HEK293 (cell line): ENCODE data around the gene RNF144A.

Source experiments
- CTCF ChIA-PET: fragments of 350-600 bp; formaldehyde crosslinking; extraction: SDS; loops from one replicate; lab custom pipeline; 2021; ENCODE audit warnings: antibody characterized with exemption; lab: Yijun Ruan, JAX
- POLR2A ChIA-PET: fragments of 300-600 bp; formaldehyde crosslinking; extraction: SDS; loops from one replicate; lab custom pipeline; 2020; ENCODE audit warnings: antibody characterized with exemption, inconsistent platforms; lab: Yijun Ruan, JAX
- H3K27ac ChIP-seq: fragments of 200-500 bp; sonication (Bioruptor generic); 2 replicates; pipeline ENCODE4 v1.5.1; 2014; ENCODE audit warnings: low read depth, low read length, control low read depth, inconsistent platforms; ENCODE audit errors: extremely low read depth
- H3K36me3 ChIP-seq, 2 experiments: fragments of 200-500 bp in 1 of 2; sonication (Bioruptor generic) in 1 of 2; 1 replicate in 1 of 2; 2 replicates in 1 of 2; pipeline ENCODE4 v1.5.1; 2014 to 2017; ENCODE audit warnings: inconsistent platforms in 2 of 2, low read length in 2 of 2; ENCODE audit not compliant: control insufficient read depth in 2 of 2, insufficient read depth in 1 of 2
- H3K4me1 ChIP-seq: fragments of 200-500 bp; sonication (Bioruptor generic); 2 replicates; pipeline ENCODE4 v1.5.1; 2014; ENCODE audit warnings: mild to moderate bottlenecking, low read length, inconsistent platforms; ENCODE audit not compliant: control insufficient read depth, insufficient read depth
- H3K4me3 ChIP-seq: 2 replicates; pipeline ENCODE4 v1.5.1; 2011; ENCODE audit warnings: low read depth, mild to moderate bottlenecking, control low read depth, low read length, moderate library complexity
- H3K9me3 ChIP-seq: fragments of 200-500 bp; sonication (Bioruptor generic); 2 replicates; pipeline ENCODE4 v1.5.1; 2014; ENCODE audit warnings: low read depth, low read length, inconsistent platforms; ENCODE audit not compliant: control insufficient read depth, insufficient read depth
- HOXA7 ChIP-seq: sonication (generic); formaldehyde crosslinking; IDR thresholded peaks from 2 replicates; pipeline ENCODE4 v1.8.1; 2022; ENCODE audit warnings: missing genetic modification reagents, borderline replicate concordance
- KLF10 ChIP-seq: fragments of 450-650 bp; IDR thresholded peaks from 2 replicates; pipeline ENCODE4 v1.5.1; 2018; ENCODE audit warnings: missing biosample characterization, mild to moderate bottlenecking, missing genetic modification characterization
- MEIS1 ChIP-seq: sonication (generic); formaldehyde crosslinking; IDR thresholded peaks from 2 replicates; pipeline ENCODE4 v1.8.1; 2022; ENCODE audit warnings: missing genetic modification reagents, mild to moderate bottlenecking, borderline replicate concordance
- SCRT1 ChIP-seq: fragments of 450-650 bp; formaldehyde crosslinking; IDR thresholded peaks from 2 replicates; pipeline ENCODE4 v1.5.1; 2016; ENCODE audit warnings: missing biosample characterization, missing genetic modification characterization, borderline replicate concordance
- SETDB1 ChIP-seq: IDR thresholded peaks from one replicate; pipeline ENCODE4 v1.6.1; 2017; ENCODE audit warnings: mild to moderate bottlenecking, low read length, moderate library complexity, mixed read lengths; ENCODE audit not compliant: insufficient read length
- SP3 ChIP-seq: fragments of 450-650 bp; formaldehyde crosslinking; IDR thresholded peaks from 2 replicates; pipeline ENCODE4 v1.5.1; 2016; ENCODE audit warnings: missing biosample characterization, missing genetic modification characterization
- ZFHX2 ChIP-seq: fragments of 450-650 bp; formaldehyde crosslinking; conservative IDR thresholded peaks from 2 replicates; pipeline ENCODE4 v1.5.1; 2016; ENCODE audit warnings: missing biosample characterization, missing genetic modification characterization
- ZFP3 ChIP-seq: fragments of 450-650 bp; formaldehyde crosslinking; IDR thresholded peaks from 2 replicates; pipeline ENCODE4 v1.5.1; 2016; ENCODE audit warnings: low read depth, missing biosample characterization, missing genetic modification characterization
- ZNF112 ChIP-seq: fragments of 450-650 bp; formaldehyde crosslinking; IDR thresholded peaks from 2 replicates; pipeline ENCODE4 v1.5.0; 2017; ENCODE audit warnings: missing biosample characterization, missing genetic modification characterization
- ZNF138 ChIP-seq: fragments of 450-650 bp; formaldehyde crosslinking; IDR thresholded peaks from 2 replicates; pipeline ENCODE4 v1.5.1; 2016; ENCODE audit warnings: missing biosample characterization, missing genetic modification characterization, borderline replicate concordance
- ZNF148 ChIP-seq: fragments of 450-650 bp; formaldehyde crosslinking; IDR thresholded peaks from 2 replicates; pipeline ENCODE4 v1.5.0; 2017; ENCODE audit warnings: missing biosample characterization, missing genetic modification characterization, borderline replicate concordance
- ZNF18 ChIP-seq: fragments of 450-650 bp; formaldehyde crosslinking; IDR thresholded peaks from 2 replicates; pipeline ENCODE4 v1.5.1; 2016; ENCODE audit warnings: missing biosample characterization, missing genetic modification characterization
- ZNF335 ChIP-seq: fragments of 450-650 bp; formaldehyde crosslinking; conservative IDR thresholded peaks from 2 replicates; pipeline ENCODE4 v1.5.1; 2016; ENCODE audit warnings: missing biosample characterization, missing genetic modification characterization
- ZNF37A ChIP-seq: fragments of 450-650 bp; IDR thresholded peaks from 2 replicates; pipeline ENCODE4 v1.5.1; 2018; ENCODE audit warnings: missing biosample characterization, missing genetic modification characterization
- ZNF544 ChIP-seq: fragments of 450-650 bp; formaldehyde crosslinking; IDR thresholded peaks from 2 replicates; pipeline ENCODE4 v1.5.0; 2017; ENCODE audit warnings: missing biosample characterization, missing genetic modification characterization
- ZNF623 ChIP-seq: fragments of 450-650 bp; formaldehyde crosslinking; IDR thresholded peaks from 2 replicates; pipeline ENCODE4 v1.5.1; 2016; ENCODE audit warnings: missing biosample characterization, missing genetic modification characterization
- ZNF670 ChIP-seq: fragments of 450-650 bp; formaldehyde crosslinking; IDR thresholded peaks from 2 replicates; pipeline ENCODE4 v1.5.1; 2016; ENCODE audit warnings: missing biosample characterization, missing genetic modification characterization, low read depth
- TF ChIP-seq, protein P1 (sequence below): fragments of 450-650 bp; formaldehyde crosslinking; IDR thresholded peaks from 2 replicates; pipeline ENCODE4 v1.5.1; 2016; ENCODE audit warnings: missing biosample characterization, missing genetic modification characterization
- TF ChIP-seq, protein P2 (sequence below): fragments of 450-650 bp; formaldehyde crosslinking; IDR thresholded peaks from 2 replicates; pipeline ENCODE4 v1.5.1; 2016; ENCODE audit warnings: missing biosample characterization, missing genetic modification characterization
- TF ChIP-seq, protein P3 (sequence below): fragments of 450-650 bp; formaldehyde crosslinking; IDR thresholded peaks from 2 replicates; pipeline ENCODE4 v1.5.1; 2017; ENCODE audit warnings: missing biosample characterization, missing genetic modification characterization
- TF ChIP-seq, protein P4 (sequence below): fragments of 450-650 bp; formaldehyde crosslinking; IDR thresholded peaks from 2 replicates; pipeline ENCODE4 v1.5.1; 2016; ENCODE audit warnings: missing biosample characterization, missing genetic modification characterization
- TF ChIP-seq, protein P5 (sequence below): fragments of 450-650 bp; formaldehyde crosslinking; IDR thresholded peaks from 2 replicates; pipeline ENCODE4 v1.5.1; 2016; ENCODE audit warnings: missing biosample characterization, missing genetic modification characterization

The RNF144A gene

GRCh38 chr2:6915399-6915798, 1.8 kb upstream of the RNF144A start:
- Histone ChIP-seq H3K4me1 (no peaks in the 10 kb centered on the region), H3K9me3 (no peaks in the 10 kb centered on the region), H3K27ac (no peak overlapping the region), H3K36me3 (no peaks in the 10 kb centered on the region), H3K4me3 (no peak overlapping the region)
- POLR2A ChIA-PET, result no interaction called here
- CTCF ChIA-PET, result interaction anchor here (1.0 to 2.8 kb wide), 8 partner anchors 9 to 133 kb away, joined by 3 to 35 read pairs (median 5); partner anchors contain the start of gene CMPK2
- TF ChIP-seq ZFHX2 (tag by site-specific recombination) (no peak), SP3 (tag by site-specific recombination) (no peak), SCRT1 (tag by site-specific recombination) (no peak), ZNF37A (tag by site-specific recombination) (no peak), ZNF148 (no peak), ZNF623 (no peak), KLF10 (tag by site-specific recombination) (no peak)

GRCh38 chr2:6916224-6916623, 988 bp upstream of the RNF144A start:
- Histone ChIP-seq H3K4me1 (no peaks in the 10 kb centered on the region), H3K4me3 (no peak overlapping the region), H3K27ac (no peak overlapping the region), H3K9me3 (no peaks in the 10 kb centered on the region), H3K36me3 (no peaks in the 10 kb centered on the region)
- no peak for TF ChIP-seq ZNF544 (tag by site-specific recombination)
- TF ChIP-seq ZNF112 (tag by site-specific recombination), result no peak
- CTCF ChIA-PET, result interaction anchor here (0.6 to 2.8 kb wide), 21 partner anchors 9 to 1731 kb away, joined by 3 to 35 read pairs (median 3); partner anchors contain the start of gene CMPK2
- POLR2A ChIA-PET, result no interaction called here

DNA sequence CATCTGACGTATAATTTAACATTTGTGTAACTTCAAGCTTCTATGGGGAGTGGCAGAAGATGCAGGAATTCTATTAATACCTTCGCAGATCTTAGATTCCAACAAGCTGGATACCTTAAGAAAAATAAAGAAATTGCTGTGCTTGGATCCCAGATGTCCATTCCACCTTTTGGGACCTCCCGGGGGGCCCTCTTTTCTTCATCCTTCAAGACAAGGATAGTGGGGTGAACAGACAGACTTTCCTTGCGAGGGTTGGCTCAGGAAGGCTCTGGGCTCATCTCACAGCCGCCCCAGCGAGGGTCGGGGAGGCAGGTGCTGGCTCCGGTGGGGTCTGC, 509 bp upstream of the RNF144A start:
- Histone ChIP-seq H3K4me3 (no peak overlapping the region), H3K9me3 (no peaks in the 10 kb centered on the region), H3K27ac (no peak overlapping the region), H3K4me1 (no peaks in the 10 kb centered on the region), H3K36me3 (no peaks in the 10 kb centered on the region)
- ChIA-PET CTCF (interaction anchor here (0.6 to 2.8 kb wide), 21 partner anchors 10 to 434 kb away, joined by 3 to 35 read pairs (median 4); partner anchors contain the start of gene CMPK2), POLR2A (no interaction called here)
- no peak for TF ChIP-seq ZNF18 (tag by site-specific recombination)
- TF ChIP-seq, protein P1, sequence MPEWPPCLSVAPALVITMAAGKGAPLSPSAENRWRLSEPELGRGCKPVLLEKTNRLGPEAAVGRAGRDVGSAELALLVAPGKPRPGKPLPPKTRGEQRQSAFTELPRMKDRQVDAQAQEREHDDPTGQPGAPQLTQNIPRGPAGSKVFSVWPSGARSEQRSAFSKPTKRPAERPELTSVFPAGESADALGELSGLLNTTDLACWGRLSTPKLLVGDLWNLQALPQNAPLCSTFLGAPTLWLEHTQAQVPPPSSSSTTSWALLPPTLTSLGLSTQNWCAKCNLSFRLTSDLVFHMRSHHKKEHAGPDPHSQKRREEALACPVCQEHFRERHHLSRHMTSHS, result no peak
- TF ChIP-seq ZFP3, result no peak
- TF ChIP-seq, protein P2, sequence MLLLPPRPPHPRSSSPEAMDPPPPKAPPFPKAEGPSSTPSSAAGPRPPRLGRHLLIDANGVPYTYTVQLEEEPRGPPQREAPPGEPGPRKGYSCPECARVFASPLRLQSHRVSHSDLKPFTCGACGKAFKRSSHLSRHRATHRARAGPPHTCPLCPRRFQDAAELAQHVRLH (tag by site-specific recombination), result no peak
- TF ChIP-seq ZNF670 (tag by site-specific recombination), result no peak
- TF ChIP-seq ZNF335 (tag by site-specific recombination), result no peak
- TF ChIP-seq, protein P3, sequence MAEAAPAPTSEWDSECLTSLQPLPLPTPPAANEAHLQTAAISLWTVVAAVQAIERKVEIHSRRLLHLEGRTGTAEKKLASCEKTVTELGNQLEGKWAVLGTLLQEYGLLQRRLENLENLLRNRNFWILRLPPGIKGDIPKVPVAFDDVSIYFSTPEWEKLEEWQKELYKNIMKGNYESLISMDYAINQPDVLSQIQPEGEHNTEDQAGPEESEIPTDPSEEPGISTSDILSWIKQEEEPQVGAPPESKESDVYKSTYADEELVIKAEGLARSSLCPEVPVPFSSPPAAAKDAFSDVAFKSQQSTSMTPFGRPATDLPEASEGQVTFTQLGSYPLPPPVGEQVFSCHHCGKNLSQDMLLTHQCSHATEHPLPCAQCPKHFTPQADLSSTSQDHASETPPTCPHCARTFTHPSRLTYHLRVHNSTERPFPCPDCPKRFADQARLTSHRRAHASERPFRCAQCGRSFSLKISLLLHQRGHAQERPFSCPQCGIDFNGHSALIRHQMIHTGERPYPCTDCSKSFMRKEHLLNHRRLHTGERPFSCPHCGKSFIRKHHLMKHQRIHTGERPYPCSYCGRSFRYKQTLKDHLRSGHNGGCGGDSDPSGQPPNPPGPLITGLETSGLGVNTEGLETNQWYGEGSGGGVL (tag by site-specific recombination), result no peak
- TF ChIP-seq MEIS1 (CRISPR knock-in tag), result no peak
- TF ChIP-seq, protein P4, sequence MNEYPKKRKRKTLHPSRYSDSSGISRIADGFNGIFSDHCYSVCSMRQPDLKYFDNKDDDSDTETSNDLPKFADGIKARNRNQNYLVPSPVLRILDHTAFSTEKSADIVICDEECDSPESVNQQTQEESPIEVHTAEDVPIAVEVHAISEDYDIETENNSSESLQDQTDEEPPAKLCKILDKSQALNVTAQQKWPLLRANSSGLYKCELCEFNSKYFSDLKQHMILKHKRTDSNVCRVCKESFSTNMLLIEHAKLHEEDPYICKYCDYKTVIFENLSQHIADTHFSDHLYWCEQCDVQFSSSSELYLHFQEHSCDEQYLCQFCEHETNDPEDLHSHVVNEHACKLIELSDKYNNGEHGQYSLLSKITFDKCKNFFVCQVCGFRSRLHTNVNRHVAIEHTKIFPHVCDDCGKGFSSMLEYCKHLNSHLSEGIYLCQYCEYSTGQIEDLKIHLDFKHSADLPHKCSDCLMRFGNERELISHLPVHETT (tag by site-specific recombination), result no peak
- TF ChIP-seq, protein P5, sequence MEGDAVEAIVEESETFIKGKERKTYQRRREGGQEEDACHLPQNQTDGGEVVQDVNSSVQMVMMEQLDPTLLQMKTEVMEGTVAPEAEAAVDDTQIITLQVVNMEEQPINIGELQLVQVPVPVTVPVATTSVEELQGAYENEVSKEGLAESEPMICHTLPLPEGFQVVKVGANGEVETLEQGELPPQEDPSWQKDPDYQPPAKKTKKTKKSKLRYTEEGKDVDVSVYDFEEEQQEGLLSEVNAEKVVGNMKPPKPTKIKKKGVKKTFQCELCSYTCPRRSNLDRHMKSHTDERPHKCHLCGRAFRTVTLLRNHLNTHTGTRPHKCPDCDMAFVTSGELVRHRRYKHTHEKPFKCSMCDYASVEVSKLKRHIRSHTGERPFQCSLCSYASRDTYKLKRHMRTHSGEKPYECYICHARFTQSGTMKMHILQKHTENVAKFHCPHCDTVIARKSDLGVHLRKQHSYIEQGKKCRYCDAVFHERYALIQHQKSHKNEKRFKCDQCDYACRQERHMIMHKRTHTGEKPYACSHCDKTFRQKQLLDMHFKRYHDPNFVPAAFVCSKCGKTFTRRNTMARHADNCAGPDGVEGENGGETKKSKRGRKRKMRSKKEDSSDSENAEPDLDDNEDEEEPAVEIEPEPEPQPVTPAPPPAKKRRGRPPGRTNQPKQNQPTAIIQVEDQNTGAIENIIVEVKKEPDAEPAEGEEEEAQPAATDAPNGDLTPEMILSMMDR (tag by site-specific recombination), result no peak
- no peak for TF ChIP-seq SETDB1
- no peak for TF ChIP-seq ZNF138 (tag by site-specific recombination)
- no peak for TF ChIP-seq HOXA7
